ENCODE measurements around the gene PHACTR3. TPM values are rescaled to one million over a fixed set of nuclear protein-coding genes. Genes with fewer than 3 reads are reported as not detected.

PHACTR3 gene
- total RNA-seq, 1 donor from 2014 or later = not detected

GRCh38 chr20:59577809-59578435, 26.4 kb upstream of the PHACTR3 start:
- DNase-seq (ENCODE audit: low spot score) = no peak
- Mint-ChIP-seq H3K4me1 (ENCODE audit: low read depth) (no peaks in the 10 kb centered on the region), H3K27ac (no peak overlapping the region), H3K27me3 (ENCODE audit: low read depth) (peaks cover 28% of the 10 kb centered on the region), H3K9me3 (no peaks in the 10 kb centered on the region), H3K36me3 (ENCODE audit: low read depth) (no peaks in the 10 kb centered on the region), H3K4me3 (ENCODE audit: low read depth) (no peak overlapping the region)
- intact Hi-C loops (cut with micrococcal nuclease) = no loop called here

GRCh38 chr20:59578436-59579403, 25.6 kb upstream of the PHACTR3 start:
- H3K9me3 Mint-ChIP-seq = no peaks in the 10 kb centered on the region
- H3K4me3 Mint-ChIP-seq (ENCODE audit: low read depth) = no peak overlapping the region

GRCh38 chr20:59579404-59580145, 24.8 kb upstream of the PHACTR3 start:
- no peaks in the 10 kb centered on the region for H3K9me3 Mint-ChIP-seq
- H3K27ac Mint-ChIP-seq = no peak overlapping the region
- DNase-seq (ENCODE audit: low spot score) = no peak
- intact Hi-C loops (cut with micrococcal nuclease) = no loop called here
- H3K4me3 Mint-ChIP-seq (ENCODE audit: low read depth) = no peak overlapping the region
- peaks cover 25% of the 10 kb centered on the region for H3K27me3 Mint-ChIP-seq (ENCODE audit: low read depth)
- H3K36me3 Mint-ChIP-seq (ENCODE audit: low read depth) = no peaks in the 10 kb centered on the region
- H3K4me1 Mint-ChIP-seq (ENCODE audit: low read depth) = no peaks in the 10 kb centered on the region

More at GRCh38 chr20:59578436-59579403, 25.6 kb upstream of the PHACTR3 start:
- no peak for DNase-seq (ENCODE audit: low spot score)
- intact Hi-C loops (cut with micrococcal nuclease) = no loop called here
- H3K4me1 Mint-ChIP-seq (ENCODE audit: low read depth) = no peaks in the 10 kb centered on the region
- H3K27me3 Mint-ChIP-seq (ENCODE audit: low read depth) = peaks cover 25% of the 10 kb centered on the region
- H3K27ac Mint-ChIP-seq = no peak overlapping the region
- H3K36me3 Mint-ChIP-seq (ENCODE audit: low read depth) = no peaks in the 10 kb centered on the region

GRCh38 chr20:59580146-59580946, 24.0 kb upstream of the PHACTR3 start:
- no peak overlapping the region for H3K27ac Mint-ChIP-seq
- peaks cover 25% of the 10 kb centered on the region for H3K27me3 Mint-ChIP-seq (ENCODE audit: low read depth)
- no peak for DNase-seq (ENCODE audit: low spot score)
- H3K9me3 Mint-ChIP-seq = no peaks in the 10 kb centered on the region
- intact Hi-C loops (cut with micrococcal nuclease) = no loop called here
- no peaks in the 10 kb centered on the region for H3K36me3 Mint-ChIP-seq (ENCODE audit: low read depth)
- no peak overlapping the region for H3K4me3 Mint-ChIP-seq (ENCODE audit: low read depth)
- H3K4me1 Mint-ChIP-seq (ENCODE audit: low read depth) = no peaks in the 10 kb centered on the region

GRCh38 chr20:59580991-59581401, 23.3 kb upstream of the PHACTR3 start:
- Mint-ChIP-seq H3K4me3 (ENCODE audit: low read depth) (no peak overlapping the region), H3K36me3 (ENCODE audit: low read depth) (no peaks in the 10 kb centered on the region), H3K4me1 (ENCODE audit: low read depth) (peaks cover 2% of the 10 kb centered on the region), H3K27me3 (ENCODE audit: low read depth) (peaks cover 19% of the 10 kb centered on the region), H3K27ac (no peak overlapping the region), H3K9me3 (no peaks in the 10 kb centered on the region)
- intact Hi-C loops (cut with micrococcal nuclease) = no loop called here
- DNase-seq (ENCODE audit: low spot score) = no peak

- Mint-ChIP-seq H3K4me3 (ENCODE audit: low read depth) (no peak overlapping the region), H3K4me1 (ENCODE audit: low read depth) (peaks cover 3% of the 10 kb centered on the region), H3K27me3 (ENCODE audit: low read depth) (peaks cover 9% of the 10 kb centered on the region), H3K27ac (no peak overlapping the region), H3K9me3 (no peaks in the 10 kb centered on the region), H3K36me3 (ENCODE audit: low read depth) (no peaks in the 10 kb centered on the region)
- intact Hi-C loops (cut with micrococcal nuclease) = no loop called here
- no peak for DNase-seq (ENCODE audit: low spot score)
Observed at GRCh38 chr20:59581993-59582679, 22.2 kb upstream of the PHACTR3 start.

GRCh38 chr20:59583428-59584277, 20.7 kb upstream of the PHACTR3 start:
- Mint-ChIP-seq H3K36me3 (ENCODE audit: low read depth) (no peaks in the 10 kb centered on the region), H3K27ac (no peak overlapping the region), H3K4me1 (ENCODE audit: low read depth) (peaks cover 3% of the 10 kb centered on the region), H3K27me3 (ENCODE audit: low read depth) (peaks cover 4% of the 10 kb centered on the region), H3K9me3 (no peaks in the 10 kb centered on the region), H3K4me3 (ENCODE audit: low read depth) (no peak overlapping the region)
- DNase-seq (ENCODE audit: low spot score) = no peak
- intact Hi-C loops (cut with micrococcal nuclease) = no loop called here

- no peak for DNase-seq (ENCODE audit: low spot score)
- intact Hi-C loops (cut with micrococcal nuclease) = no loop called here
- Mint-ChIP-seq H3K9me3 (no peaks in the 10 kb centered on the region), H3K27me3 (ENCODE audit: low read depth) (peaks cover under 1% of the 10 kb centered on the region), H3K4me1 (ENCODE audit: low read depth) (peaks cover 3% of the 10 kb centered on the region), H3K36me3 (ENCODE audit: low read depth) (no peaks in the 10 kb centered on the region), H3K27ac (no peak overlapping the region), H3K4me3 (ENCODE audit: low read depth) (no peak overlapping the region)
Observed at GRCh38 chr20:59584278-59584925, 19.9 kb upstream of the PHACTR3 start.

- intact Hi-C loops (cut with micrococcal nuclease) = no loop called here
- Mint-ChIP-seq H3K4me3 (ENCODE audit: low read depth) (no peak overlapping the region), H3K9me3 (no peaks in the 10 kb centered on the region), H3K4me1 (ENCODE audit: low read depth) (peaks cover 3% of the 10 kb centered on the region), H3K36me3 (ENCODE audit: low read depth) (no peaks in the 10 kb centered on the region), H3K27me3 (ENCODE audit: low read depth) (no peaks in the 10 kb centered on the region), H3K27ac (no peak overlapping the region)
- no peak for DNase-seq (ENCODE audit: low spot score)
Observed at GRCh38 chr20:59585714-59586409, 18.5 kb upstream of the PHACTR3 start.

- H3K36me3 Mint-ChIP-seq (ENCODE audit: low read depth) = no peaks in the 10 kb centered on the region
- no peak overlapping the region for H3K27ac Mint-ChIP-seq
- H3K4me1 Mint-ChIP-seq (ENCODE audit: low read depth) = peaks cover 3% of the 10 kb centered on the region
- DNase-seq (ENCODE audit: low spot score) = no peak
- H3K27me3 Mint-ChIP-seq (ENCODE audit: low read depth) = no peaks in the 10 kb centered on the region
- H3K4me3 Mint-ChIP-seq (ENCODE audit: low read depth) = no peak overlapping the region
- intact Hi-C loops (cut with micrococcal nuclease) = no loop called here
- no peaks in the 10 kb centered on the region for H3K9me3 Mint-ChIP-seq
Observed at GRCh38 chr20:59586613-59587012, 17.7 kb upstream of the PHACTR3 start.
